Measurements from ENCODE around the gene KASH5.

The KASH5 gene, protein sequence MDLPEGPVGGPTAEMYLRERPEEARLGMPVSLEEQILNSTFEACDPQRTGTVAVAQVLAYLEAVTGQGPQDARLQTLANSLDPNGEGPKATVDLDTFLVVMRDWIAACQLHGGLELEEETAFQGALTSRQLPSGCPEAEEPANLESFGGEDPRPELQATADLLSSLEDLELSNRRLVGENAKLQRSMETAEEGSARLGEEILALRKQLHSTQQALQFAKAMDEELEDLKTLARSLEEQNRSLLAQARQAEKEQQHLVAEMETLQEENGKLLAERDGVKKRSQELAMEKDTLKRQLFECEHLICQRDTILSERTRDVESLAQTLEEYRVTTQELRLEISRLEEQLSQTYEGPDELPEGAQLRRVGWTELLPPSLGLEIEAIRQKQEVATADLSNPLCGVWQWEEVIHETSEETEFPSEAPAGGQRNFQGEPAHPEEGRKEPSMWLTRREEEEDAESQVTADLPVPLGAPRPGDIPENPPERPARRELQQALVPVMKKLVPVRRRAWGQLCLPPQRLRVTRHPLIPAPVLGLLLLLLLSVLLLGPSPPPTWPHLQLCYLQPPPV

DNA sequence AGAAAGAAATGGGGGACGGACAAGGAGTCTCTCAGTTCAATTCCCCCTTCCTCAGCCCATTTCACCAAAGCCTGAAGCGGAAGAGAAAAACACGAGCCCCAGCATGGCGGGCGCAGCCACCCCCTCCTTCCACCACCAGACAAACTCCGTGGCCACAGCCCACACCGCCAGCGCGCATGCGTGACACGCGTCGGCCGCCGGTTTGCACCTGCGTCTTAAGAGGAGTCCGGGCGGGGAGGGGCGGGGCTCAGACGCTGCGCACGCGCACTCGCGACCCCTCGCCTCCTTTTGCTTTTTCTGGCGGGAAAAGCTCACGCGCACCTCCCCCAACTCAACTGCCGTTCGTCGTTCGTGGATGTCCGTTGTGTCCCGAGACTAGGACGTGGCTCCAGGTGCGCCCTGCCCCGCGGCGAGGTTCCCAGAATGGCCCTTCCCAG lies at the start of gene KASH5:
Gene KASH5 (plus strand): TSS at position 314 of the 437 bp plus-strand sequence. CDS start 2,635 bp downstream, outside the sequence.
- Mint-ChIP-seq H3K4me1 (ENCODE audit: low read depth) (peaks cover 18% of the 10 kb centered on the region), H3K27me3 (peaks cover 10% of the 10 kb centered on the region), H3K9me3 (no peaks in the 10 kb centered on the region), H3K36me3 (ENCODE audit: low read depth) (no peaks in the 10 kb centered on the region), H3K27ac (peak within 1 kb of the TSS; percentile 71), H3K4me3 (peak within 1 kb of the TSS; percentile 65)

DNA sequence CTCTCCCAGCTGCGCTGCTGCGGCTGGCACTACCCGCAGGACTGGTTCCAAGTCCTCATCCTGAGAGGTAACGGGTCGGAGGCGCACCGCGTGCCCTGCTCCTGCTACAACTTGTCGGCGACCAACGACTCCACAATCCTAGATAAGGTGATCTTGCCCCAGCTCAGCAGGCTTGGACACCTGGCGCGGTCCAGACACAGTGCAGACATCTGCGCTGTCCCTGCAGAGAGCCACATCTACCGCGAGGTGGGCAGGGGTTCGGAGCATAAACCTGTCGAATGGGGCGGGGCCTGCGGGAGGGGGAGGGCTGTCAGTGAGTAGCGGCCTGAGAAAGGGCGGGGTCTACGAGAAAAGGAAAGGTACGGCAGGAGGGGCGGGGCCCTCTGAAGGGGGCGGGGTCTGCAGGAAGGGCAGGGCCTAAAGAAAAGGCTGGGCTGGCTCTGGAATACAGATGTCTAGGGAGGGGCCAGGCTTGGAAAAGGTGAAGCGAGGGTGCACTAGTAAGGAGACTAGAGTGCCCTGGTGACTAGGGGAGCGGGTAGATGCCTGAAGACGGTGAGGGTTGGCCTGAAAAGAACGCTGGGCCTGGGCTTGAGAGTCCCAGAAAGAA lies 49.3 kb upstream of the KASH5 start:
- H3K4me3 Mint-ChIP-seq, result no peak overlapping the region
- peaks cover 33% of the 10 kb centered on the region for H3K36me3 Mint-ChIP-seq (ENCODE audit: low read depth)

DNA sequence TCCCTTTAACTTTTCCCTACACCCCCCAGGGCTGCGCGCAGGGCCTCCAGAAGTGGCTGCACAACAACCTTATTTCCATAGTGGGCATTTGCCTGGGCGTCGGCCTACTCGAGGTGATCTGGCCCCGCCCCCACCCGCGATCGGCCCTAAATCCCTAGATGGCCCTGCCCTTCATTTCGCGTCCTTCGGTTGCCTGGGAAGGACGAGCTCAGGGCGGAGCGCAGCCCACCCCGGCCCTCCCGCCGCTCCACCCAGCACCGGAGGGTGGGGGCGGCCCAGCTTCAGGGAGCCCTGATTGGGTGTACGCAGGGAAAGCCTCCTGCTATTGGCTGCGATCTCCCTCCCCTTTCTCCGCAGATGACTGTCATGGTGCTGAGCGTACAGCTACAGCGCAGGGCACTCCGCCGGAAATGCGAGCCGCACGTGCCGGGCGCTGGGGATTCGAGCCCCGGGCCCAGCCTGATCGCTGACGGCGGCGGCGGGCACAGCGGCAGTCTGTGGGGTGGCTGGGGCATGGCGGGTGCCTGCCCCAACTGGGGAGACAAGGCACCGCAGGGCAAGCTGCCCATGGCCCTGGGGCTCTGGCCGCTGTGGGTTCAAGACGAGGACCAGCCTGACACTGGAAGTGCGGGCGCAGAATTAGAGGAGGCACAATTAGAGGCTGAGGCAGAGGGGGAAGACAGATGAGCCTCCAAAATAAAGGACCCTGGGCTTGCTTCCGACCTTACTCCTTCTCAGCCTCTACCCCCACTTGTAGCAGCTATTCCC lies 48.6 kb upstream of the KASH5 start:
- Mint-ChIP-seq H3K4me1 (ENCODE audit: low read depth) (peaks cover 54% of the 10 kb centered on the region), H3K27ac (peak overlapping the region; percentile 5), H3K4me3 (no peak overlapping the region), H3K27me3 (no peaks in the 10 kb centered on the region), H3K36me3 (ENCODE audit: low read depth) (peaks cover 33% of the 10 kb centered on the region), H3K9me3 (no peaks in the 10 kb centered on the region)

More for the DNA sequence above, 49.3 kb upstream of the KASH5 start:
- H3K27me3 Mint-ChIP-seq, result no peaks in the 10 kb centered on the region
- H3K4me1 Mint-ChIP-seq (ENCODE audit: low read depth), result peaks cover 61% of the 10 kb centered on the region
- no peaks in the 10 kb centered on the region for H3K9me3 Mint-ChIP-seq
- peak overlapping the region; percentile 45 for H3K27ac Mint-ChIP-seq

DNA sequence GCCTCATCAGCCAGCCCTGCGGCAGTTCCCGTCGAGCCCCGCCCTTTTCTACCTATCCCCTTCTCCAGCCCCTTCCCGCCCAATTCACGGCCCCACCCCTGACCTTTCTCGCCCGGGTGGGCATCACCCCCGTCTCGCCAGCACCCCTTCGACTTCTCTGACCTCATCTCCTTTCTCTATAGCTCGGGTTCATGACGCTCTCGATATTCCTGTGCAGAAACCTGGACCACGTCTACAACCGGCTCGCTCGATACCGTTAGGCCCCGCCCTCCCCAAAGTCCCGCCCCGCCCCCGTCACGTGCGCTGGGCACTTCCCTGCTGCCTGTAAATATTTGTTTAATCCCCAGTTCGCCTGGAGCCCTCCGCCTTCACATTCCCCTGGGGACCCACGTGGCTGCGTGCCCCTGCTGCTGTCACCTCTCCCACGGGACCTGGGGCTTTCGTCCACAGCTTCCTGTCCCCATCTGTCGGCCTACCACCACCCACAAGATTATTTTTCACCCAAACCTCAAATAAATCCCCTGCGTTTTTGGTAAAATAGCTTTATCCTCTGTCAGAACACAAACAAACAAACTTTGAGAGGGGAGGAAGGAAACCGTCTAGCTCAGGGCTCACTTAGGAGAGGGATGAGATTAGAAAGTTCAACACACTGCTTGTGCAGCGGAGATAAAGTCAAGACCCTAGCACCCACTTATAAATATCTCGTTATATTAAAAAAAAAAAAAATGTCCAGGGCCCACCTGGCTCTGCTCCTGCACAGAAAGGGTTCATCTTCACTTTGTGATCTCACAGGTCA lies 47.8 kb upstream of the KASH5 start:
- no peaks in the 10 kb centered on the region for H3K27me3 Mint-ChIP-seq
- H3K27ac Mint-ChIP-seq, result peak overlapping the region; percentile 82
- peak overlapping the region; percentile 60 for H3K4me3 Mint-ChIP-seq
- peaks cover 33% of the 10 kb centered on the region for H3K36me3 Mint-ChIP-seq (ENCODE audit: low read depth)
- no peaks in the 10 kb centered on the region for H3K9me3 Mint-ChIP-seq
- peaks cover 55% of the 10 kb centered on the region for H3K4me1 Mint-ChIP-seq (ENCODE audit: low read depth)

DNA sequence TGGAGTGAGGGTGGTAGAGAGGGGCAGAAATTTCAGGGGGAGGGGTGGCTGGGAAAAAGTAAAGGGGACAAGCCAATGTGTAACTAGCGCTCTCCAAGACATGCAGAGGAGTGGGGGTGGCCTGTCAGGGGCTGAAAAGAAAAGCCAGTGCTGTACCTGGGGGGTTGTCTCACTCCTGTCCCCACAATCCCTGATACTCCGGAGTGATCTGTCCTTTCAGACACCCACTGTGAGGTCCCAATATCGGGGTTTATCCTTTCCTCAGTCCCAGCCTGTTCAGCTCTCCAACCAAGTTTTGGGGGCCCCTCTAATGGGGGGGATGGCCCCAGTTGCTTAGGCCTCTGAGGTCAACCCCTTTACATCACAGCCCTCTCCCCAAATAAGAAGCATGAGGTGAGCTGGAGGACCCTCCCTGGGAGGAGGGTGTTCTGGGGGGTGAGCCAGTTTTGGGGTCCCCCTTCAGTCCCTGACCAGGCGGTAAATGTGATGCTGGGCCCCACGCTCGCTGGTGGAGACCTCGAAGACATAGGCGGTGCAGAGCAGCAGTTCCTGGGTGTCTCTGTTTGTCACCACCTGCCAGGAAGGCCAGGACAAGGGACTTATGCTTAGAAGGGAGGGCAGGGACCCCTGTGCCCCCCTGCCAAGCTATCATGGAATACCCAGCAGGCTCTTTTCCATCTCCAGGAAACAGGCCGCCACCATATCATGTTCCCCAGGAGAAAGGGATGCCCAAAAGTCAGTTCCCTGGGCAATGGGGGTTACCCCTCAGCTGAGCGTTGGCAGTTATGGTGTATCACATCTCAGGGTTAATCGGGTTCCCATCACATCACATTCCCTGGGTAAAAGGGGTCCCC lies 47.0 kb upstream of the KASH5 start:
- no peak overlapping the region for H3K27ac Mint-ChIP-seq
- peaks cover 52% of the 10 kb centered on the region for H3K4me1 Mint-ChIP-seq (ENCODE audit: low read depth)
- no peaks in the 10 kb centered on the region for H3K9me3 Mint-ChIP-seq
- peaks cover 33% of the 10 kb centered on the region for H3K36me3 Mint-ChIP-seq (ENCODE audit: low read depth)
- no peaks in the 10 kb centered on the region for H3K27me3 Mint-ChIP-seq
- H3K4me3 Mint-ChIP-seq, result no peak overlapping the region

DNA sequence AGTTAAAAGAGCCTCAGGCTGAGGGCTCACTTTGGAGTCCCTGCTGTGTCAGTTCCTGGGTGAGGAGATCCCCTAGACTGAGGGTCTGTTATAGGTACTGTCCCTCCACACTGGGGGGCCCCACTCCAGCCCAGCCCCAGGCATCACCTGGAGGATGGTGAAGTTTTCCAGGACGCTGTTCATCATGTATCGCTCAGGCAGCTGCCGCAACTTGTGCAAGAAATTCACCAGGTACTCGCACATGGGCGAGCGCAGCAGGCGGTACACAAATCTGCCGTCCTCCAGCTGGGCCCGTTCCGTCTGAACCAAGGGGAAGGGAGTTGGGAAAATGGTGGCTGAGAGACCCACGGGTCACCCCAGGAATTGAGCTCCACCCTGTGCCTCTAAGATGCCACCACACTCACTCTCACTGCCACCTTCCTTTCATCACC lies 45.7 kb upstream of the KASH5 start:
- H3K36me3 Mint-ChIP-seq (ENCODE audit: low read depth), result peaks cover 26% of the 10 kb centered on the region
- H3K4me3 Mint-ChIP-seq, result no peak overlapping the region
- H3K4me1 Mint-ChIP-seq (ENCODE audit: low read depth), result peaks cover 40% of the 10 kb centered on the region
- no peaks in the 10 kb centered on the region for H3K27me3 Mint-ChIP-seq
- no peak overlapping the region for H3K27ac Mint-ChIP-seq
- H3K9me3 Mint-ChIP-seq, result no peaks in the 10 kb centered on the region

DNA sequence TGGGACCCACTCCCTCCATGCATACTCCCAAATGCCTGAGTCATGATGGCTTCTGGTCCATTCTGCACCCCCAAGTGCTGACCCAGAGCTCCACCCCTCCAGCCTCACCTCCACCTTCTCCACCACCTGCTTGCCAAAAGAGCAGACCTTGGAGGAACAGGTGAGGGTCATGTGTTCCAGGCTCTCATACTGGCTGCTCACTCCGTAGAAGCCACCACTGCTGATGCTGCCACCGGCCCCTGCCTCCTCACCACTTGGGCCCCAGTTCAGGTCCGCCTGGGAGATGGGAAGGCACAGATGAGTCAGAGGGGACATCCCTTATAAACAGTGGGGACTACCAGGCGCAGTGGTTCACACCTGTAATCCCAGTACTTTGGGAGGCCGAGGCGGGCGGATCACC lies 44.9 kb upstream of the KASH5 start:
- Mint-ChIP-seq H3K27ac (peak overlapping the region; percentile 6), H3K4me1 (ENCODE audit: low read depth) (peaks cover 34% of the 10 kb centered on the region), H3K4me3 (no peak overlapping the region)

DNA sequence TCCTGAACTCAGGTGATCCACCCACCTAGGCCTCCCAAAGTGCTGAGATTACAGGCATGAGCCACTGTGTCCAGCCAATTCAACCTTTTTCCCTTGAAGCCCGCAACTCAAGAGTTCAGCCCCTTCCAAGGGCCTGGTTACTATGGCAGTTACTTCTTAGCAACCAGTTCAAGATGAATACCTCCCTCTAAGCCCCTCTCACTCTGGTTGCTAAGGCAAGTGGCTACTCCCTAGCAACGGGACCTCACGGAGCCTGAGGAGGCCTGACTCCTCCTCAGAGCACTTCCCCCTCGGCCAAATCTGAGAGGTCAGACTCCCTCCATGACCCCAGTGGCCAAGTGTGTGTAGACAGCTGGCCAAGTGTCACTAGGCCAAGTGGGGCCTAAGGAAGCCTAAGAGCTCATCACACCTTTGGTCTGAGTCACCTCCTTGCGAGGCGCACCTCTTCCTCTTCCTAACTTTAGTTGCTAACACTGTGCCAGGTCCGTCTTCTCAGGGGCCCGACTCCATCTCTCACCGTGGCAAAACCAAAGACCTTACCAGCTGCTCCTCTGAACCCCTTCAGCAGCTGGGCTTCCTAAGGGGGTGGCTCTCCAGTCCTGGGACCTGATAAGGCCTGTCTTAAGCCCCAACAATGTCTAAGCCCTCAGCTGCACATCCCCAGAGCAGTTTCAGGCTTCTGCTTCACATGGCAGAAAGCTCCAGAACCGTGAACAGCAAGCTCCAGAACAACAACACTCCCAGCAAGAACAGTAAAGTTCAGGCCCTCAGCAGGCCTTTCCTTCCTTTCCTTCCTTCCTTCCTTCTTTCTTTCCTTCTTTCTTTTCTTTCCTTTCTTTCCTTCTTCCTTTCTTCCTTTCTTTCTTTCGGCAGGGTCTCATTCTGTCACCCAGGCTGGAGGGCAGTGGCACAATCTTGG lies 43.3 kb upstream of the KASH5 start:
- Mint-ChIP-seq H3K27me3 (no peaks in the 10 kb centered on the region), H3K27ac (peak overlapping the region; percentile 67), H3K4me1 (ENCODE audit: low read depth) (peaks cover 24% of the 10 kb centered on the region)

More for the DNA sequence above, 44.9 kb upstream of the KASH5 start:
- H3K27me3 Mint-ChIP-seq, result no peaks in the 10 kb centered on the region
- H3K36me3 Mint-ChIP-seq (ENCODE audit: low read depth), result peaks cover 22% of the 10 kb centered on the region
- no peaks in the 10 kb centered on the region for H3K9me3 Mint-ChIP-seq

DNA sequence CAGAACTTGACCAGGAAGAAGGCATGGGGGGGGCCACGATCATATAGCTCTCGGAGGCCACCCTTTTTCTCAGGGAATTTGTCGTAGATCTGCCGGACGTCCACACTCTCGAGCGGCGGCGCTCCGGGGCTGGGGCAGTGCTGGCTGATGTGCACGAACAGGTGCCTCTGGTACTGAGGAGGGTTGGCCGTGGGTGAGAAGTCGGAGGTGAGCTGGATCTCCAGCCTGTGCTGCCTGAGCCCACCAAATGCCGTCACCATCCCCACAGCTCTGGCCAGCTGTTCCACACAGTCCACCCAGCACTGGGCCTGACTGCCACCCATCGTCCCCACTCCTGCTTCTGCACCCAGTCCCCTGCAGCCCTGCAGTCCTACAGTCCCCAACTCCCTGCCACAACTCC lies 40.9 kb upstream of the KASH5 start:
- no peak overlapping the region for H3K27ac Mint-ChIP-seq
- H3K9me3 Mint-ChIP-seq, result no peaks in the 10 kb centered on the region
- no peak overlapping the region for H3K4me3 Mint-ChIP-seq
- peaks cover 16% of the 10 kb centered on the region for H3K4me1 Mint-ChIP-seq (ENCODE audit: low read depth)
- H3K36me3 Mint-ChIP-seq (ENCODE audit: low read depth), result no peaks in the 10 kb centered on the region
- H3K27me3 Mint-ChIP-seq, result no peaks in the 10 kb centered on the region

More for the DNA sequence above, 43.3 kb upstream of the KASH5 start:
- peaks cover 12% of the 10 kb centered on the region for H3K36me3 Mint-ChIP-seq (ENCODE audit: low read depth)
- no peak overlapping the region for H3K4me3 Mint-ChIP-seq
- H3K9me3 Mint-ChIP-seq, result no peaks in the 10 kb centered on the region

DNA sequence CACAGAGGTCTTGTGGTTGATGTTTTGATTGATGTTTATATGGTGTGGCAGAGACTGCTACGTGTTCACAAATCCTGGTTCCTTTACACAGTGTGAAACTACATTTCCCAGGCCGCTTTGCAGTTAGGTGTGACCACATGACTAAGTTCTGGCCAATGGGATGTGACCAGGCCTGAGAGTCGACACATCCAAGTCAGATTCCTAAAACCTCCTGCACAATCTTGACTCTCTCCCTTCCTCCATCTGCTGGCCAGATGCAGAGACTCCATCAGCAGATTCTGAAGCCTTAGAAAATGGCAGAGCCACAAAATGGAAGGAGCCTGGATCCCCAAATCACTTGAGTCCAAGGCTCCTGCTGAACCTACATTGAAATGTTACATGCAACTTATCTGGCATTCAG lies 40.2 kb upstream of the KASH5 start:
- H3K4me1 Mint-ChIP-seq (ENCODE audit: low read depth), result peaks cover 12% of the 10 kb centered on the region
- H3K27ac Mint-ChIP-seq, result no peak overlapping the region
- H3K36me3 Mint-ChIP-seq (ENCODE audit: low read depth), result no peaks in the 10 kb centered on the region
- no peaks in the 10 kb centered on the region for H3K27me3 Mint-ChIP-seq
- no peak overlapping the region for H3K4me3 Mint-ChIP-seq
- H3K9me3 Mint-ChIP-seq, result no peaks in the 10 kb centered on the region

DNA sequence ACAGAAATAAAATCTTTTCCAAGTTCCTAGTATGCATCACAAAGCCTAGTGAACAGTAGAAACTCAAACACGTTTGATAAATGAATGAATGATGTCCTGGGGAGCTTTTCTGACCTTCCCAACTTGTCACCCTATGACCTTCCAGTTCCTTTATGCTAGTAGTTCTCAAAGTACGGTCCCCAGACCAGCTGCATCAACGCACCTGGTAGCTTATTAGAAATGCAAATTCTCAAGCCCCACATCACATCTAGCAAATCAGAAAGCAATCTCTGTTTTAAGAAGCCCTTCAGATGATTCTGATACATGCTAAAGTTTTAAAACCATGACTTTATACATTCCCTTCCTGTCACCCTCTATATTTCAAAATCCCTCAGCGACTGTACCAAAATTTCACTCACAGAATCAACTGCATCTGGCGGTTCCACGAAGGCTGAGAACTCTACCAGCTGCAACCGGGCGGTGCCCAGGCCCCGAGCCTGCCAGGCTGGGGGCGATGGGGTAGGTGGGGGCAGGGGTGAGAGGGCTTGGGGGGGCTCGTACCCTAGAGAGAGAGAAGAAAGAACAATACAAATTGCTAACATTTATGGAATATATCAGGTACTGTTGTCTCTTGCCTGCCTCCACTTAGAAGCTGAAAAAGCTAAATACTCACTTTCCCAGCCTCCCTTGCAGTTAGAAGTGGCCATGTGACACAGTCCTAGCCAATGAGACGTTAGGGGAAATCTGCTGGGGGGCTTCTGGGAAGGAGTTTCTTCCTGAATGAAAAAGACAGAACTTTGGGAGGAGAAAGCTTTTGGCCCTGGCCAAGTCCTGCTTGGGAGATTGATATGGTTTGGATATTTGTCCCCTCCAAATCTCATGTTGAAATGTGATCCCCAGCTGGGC lies 39.5 kb upstream of the KASH5 start:
- Mint-ChIP-seq H3K27ac (no peak overlapping the region), H3K4me1 (ENCODE audit: low read depth) (peaks cover 9% of the 10 kb centered on the region), H3K36me3 (ENCODE audit: low read depth) (no peaks in the 10 kb centered on the region), H3K4me3 (no peak overlapping the region), H3K9me3 (no peaks in the 10 kb centered on the region), H3K27me3 (peaks cover 4% of the 10 kb centered on the region)

DNA sequence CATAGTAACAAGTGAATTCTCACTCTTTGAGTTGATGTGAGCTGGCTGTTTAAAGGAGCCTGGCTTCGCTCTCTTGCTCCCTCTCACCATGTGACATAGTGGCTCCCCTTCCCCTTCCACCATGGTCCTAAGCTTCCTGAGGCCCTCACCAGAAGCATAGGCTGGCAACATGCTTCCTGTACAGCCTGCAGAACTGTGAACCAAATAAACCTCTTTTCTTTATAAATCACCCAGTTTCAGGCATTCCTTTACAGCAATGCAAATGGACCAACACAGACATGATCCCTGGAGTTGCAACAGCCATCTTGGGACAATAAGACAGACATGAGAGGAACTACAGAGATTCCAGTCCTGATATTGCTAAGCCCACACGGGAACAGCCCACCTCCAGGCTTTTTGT lies 38.5 kb upstream of the KASH5 start:
- no peak overlapping the region for H3K27ac Mint-ChIP-seq
- H3K27me3 Mint-ChIP-seq, result peaks cover 5% of the 10 kb centered on the region
- no peaks in the 10 kb centered on the region for H3K36me3 Mint-ChIP-seq (ENCODE audit: low read depth)
- no peaks in the 10 kb centered on the region for H3K9me3 Mint-ChIP-seq
- peaks cover 8% of the 10 kb centered on the region for H3K4me1 Mint-ChIP-seq (ENCODE audit: low read depth)
- H3K4me3 Mint-ChIP-seq, result no peak overlapping the region

All from stimulated activated naive CD8-positive, alpha-beta T cell treated with anti-CD3 and anti-CD28 coated beads, Interleukin-15, Interleukin-2, amounts not matched to agents 100 ng/mL and 50 ng/mL, for 24 hours (primary cell).